WTC11 (cell line): ENCODE results near the gene COPZ2. TPM values are rescaled to one million over a fixed set of nuclear protein-coding genes. Genes with fewer than 3 reads are reported as not detected.
"Not testable (repeated sequence)": the region's sequence is repeated elsewhere in the genome, so short reads cannot be mapped to it uniquely, and the experiment has no call there.

ENCODE experiments used
- ATAC-seq: fragments of 200-7000 bp; cut with Tn5 transposase; 2 replicates; pipeline ENCODE4 v1.10.0; 2021; ENCODE audit warnings: mild to moderate bottlenecking, moderate library complexity
- CTCF ChIA-PET: fragments of 300-600 bp; sonication (Branson Sonifier 250); formaldehyde crosslinking; loops from one replicate; lab custom pipeline; 2021; ENCODE audit warnings: antibody characterized with exemption; lab: Charles Lee
- POLR2A ChIA-PET: fragments of 350-600 bp; sonication (Branson Sonifier 250); formaldehyde crosslinking; loops from one replicate; lab custom pipeline; 2021; ENCODE audit warnings: antibody characterized with exemption; lab: Charles Lee
- DNase-seq: peaks from one replicate; pipeline ENCODE4 v3.0.0; 2021; ENCODE audit warnings: low spot score
- H3K27ac Mint-ChIP-seq: 2 replicates; pipeline ENCODE4 v1.8.0; 2021; ENCODE audit warnings: mixed read lengths
- H3K27me3 Mint-ChIP-seq: 2 replicates; pipeline ENCODE4 v1.8.0; 2021; ENCODE audit warnings: low read depth, mild to moderate bottlenecking, moderate library complexity, mixed read lengths
- H3K36me3 Mint-ChIP-seq: 2 replicates; pipeline ENCODE4 v1.8.0; 2021; ENCODE audit warnings: mixed read lengths
- H3K4me1 Mint-ChIP-seq: 2 replicates; pipeline ENCODE4 v1.8.0; 2022; ENCODE audit warnings: mixed read lengths
- H3K4me3 Mint-ChIP-seq: 2 replicates; pipeline ENCODE4 v1.8.0; 2021; ENCODE audit warnings: mild to moderate bottlenecking, moderate library complexity, mixed read lengths
- H3K9me3 Mint-ChIP-seq: 2 replicates; pipeline ENCODE4 v1.8.0; 2021; ENCODE audit warnings: mixed read lengths
- ATF1 ChIP-seq: sonication (generic); formaldehyde crosslinking; IDR thresholded peaks from 2 replicates; pipeline ENCODE4 v1.8.1; 2023; ENCODE audit warnings: mild to moderate bottlenecking, moderate library complexity, missing genetic modification reagents
- CREM ChIP-seq: sonication (generic); formaldehyde crosslinking; IDR thresholded peaks from 2 replicates; pipeline ENCODE4 v1.8.1; 2022; ENCODE audit warnings: mild to moderate bottlenecking, missing genetic modification reagents, moderate library complexity
- GRHL2 ChIP-seq: fragments of 250-450 bp; sonication (Bioruptor Pico); IDR thresholded peaks from 2 replicates; pipeline ENCODE4 v1.8.0; 2022; ENCODE audit warnings: mild to moderate bottlenecking, moderate library complexity; ENCODE audit not compliant: insufficient replicate concordance, severe bottlenecking
- JUN ChIP-seq: sonication (generic); formaldehyde crosslinking; IDR thresholded peaks from 2 replicates; pipeline ENCODE4 v1.8.0; 2023; ENCODE audit warnings: mild to moderate bottlenecking, missing genetic modification reagents
- MYBL2 ChIP-seq: sonication (generic); formaldehyde crosslinking; IDR thresholded peaks from 2 replicates; pipeline ENCODE4 v1.8.1; 2023; ENCODE audit warnings: mild to moderate bottlenecking, moderate library complexity, missing genetic modification reagents
- NFATC4 ChIP-seq: fragments of 250-450 bp; sonication (Bioruptor Pico); IDR thresholded peaks from 2 replicates; pipeline ENCODE4 v1.9.0; 2021; ENCODE audit warnings: mild to moderate bottlenecking
- NFE2L1 ChIP-seq: sonication (generic); formaldehyde crosslinking; IDR thresholded peaks from 2 replicates; pipeline ENCODE4 v1.8.1; 2023; ENCODE audit warnings: missing genetic modification reagents
- NR1H2 ChIP-seq: sonication (generic); formaldehyde crosslinking; IDR thresholded peaks from 2 replicates; pipeline ENCODE4 v1.9.0; 2021; ENCODE audit warnings: mild to moderate bottlenecking, moderate library complexity, missing genetic modification reagents
- NR3C1 ChIP-seq: sonication (generic); formaldehyde crosslinking; conservative IDR thresholded peaks from 2 replicates; pipeline ENCODE4 v1.8.1; 2023; ENCODE audit warnings: low read depth, mild to moderate bottlenecking, missing genetic modification reagents
- SP1 ChIP-seq: sonication (generic); formaldehyde crosslinking; conservative IDR thresholded peaks from 2 replicates; pipeline ENCODE4 v1.8.1; 2022; ENCODE audit warnings: missing genetic modification reagents
- TCF7 ChIP-seq: sonication (generic); formaldehyde crosslinking; IDR thresholded peaks from 2 replicates; pipeline ENCODE4 v1.8.0; 2022; ENCODE audit warnings: mild to moderate bottlenecking, low read depth, missing genetic modification reagents, moderate library complexity
- TEAD1 ChIP-seq: sonication (generic); formaldehyde crosslinking; IDR thresholded peaks from 2 replicates; pipeline ENCODE4 v1.8.0; 2022; ENCODE audit warnings: mild to moderate bottlenecking, missing genetic modification reagents
- TP53 ChIP-seq: sonication (generic); formaldehyde crosslinking; IDR thresholded peaks from 2 replicates; pipeline ENCODE4 v1.8.1; 2023; ENCODE audit warnings: mild to moderate bottlenecking, missing genetic modification reagents
- ZNF121 ChIP-seq: sonication (generic); formaldehyde crosslinking; IDR thresholded peaks from 2 replicates; pipeline ENCODE4 v1.8.0; 2023; ENCODE audit warnings: missing genetic modification reagents
- ZNF232 ChIP-seq: sonication (generic); formaldehyde crosslinking; IDR thresholded peaks from 2 replicates; pipeline ENCODE4 v1.8.0; 2022; ENCODE audit warnings: mild to moderate bottlenecking, missing genetic modification reagents
- ZNF317 ChIP-seq: sonication (generic); formaldehyde crosslinking; IDR thresholded peaks from 2 replicates; pipeline ENCODE4 v1.8.1; 2023; ENCODE audit warnings: low read depth, mild to moderate bottlenecking, moderate library complexity, missing genetic modification reagents, borderline replicate concordance
- total RNA-seq: library from RNA; stranded (reverse); gene quantifications from 3 replicates; pipeline ENCODE4 v1.2.3, GENCODE V29; 2021
- TF ChIP-seq, protein P1 (sequence below): sonication (generic); formaldehyde crosslinking; IDR thresholded peaks from 2 replicates; pipeline ENCODE4 v1.8.1; 2022; ENCODE audit warnings: missing genetic modification reagents, borderline replicate concordance
- TF ChIP-seq, protein P2 (sequence below): sonication (generic); formaldehyde crosslinking; IDR thresholded peaks from 2 replicates; pipeline ENCODE4 v1.8.0; 2022; ENCODE audit warnings: mild to moderate bottlenecking, missing genetic modification reagents
- TF ChIP-seq, protein P3 (sequence below): sonication (generic); formaldehyde crosslinking; IDR thresholded peaks from 2 replicates; pipeline ENCODE4 v1.8.1; 2022; ENCODE audit warnings: low read depth, mild to moderate bottlenecking, moderate library complexity, missing genetic modification reagents, borderline replicate concordance
- TF ChIP-seq, protein P4 (sequence below): sonication (generic); formaldehyde crosslinking; IDR thresholded peaks from 2 replicates; pipeline ENCODE4 v1.8.1; 2023; ENCODE audit warnings: mild to moderate bottlenecking, missing genetic modification reagents
- TF ChIP-seq, protein P5 (sequence below): sonication (generic); formaldehyde crosslinking; IDR thresholded peaks from 2 replicates; pipeline ENCODE4 v1.8.1; 2023; ENCODE audit warnings: mild to moderate bottlenecking, moderate library complexity, missing genetic modification reagents

COPZ2 gene
- total RNA-seq, 1 experiment from 2014 or later: 0.44 TPM

DNA sequence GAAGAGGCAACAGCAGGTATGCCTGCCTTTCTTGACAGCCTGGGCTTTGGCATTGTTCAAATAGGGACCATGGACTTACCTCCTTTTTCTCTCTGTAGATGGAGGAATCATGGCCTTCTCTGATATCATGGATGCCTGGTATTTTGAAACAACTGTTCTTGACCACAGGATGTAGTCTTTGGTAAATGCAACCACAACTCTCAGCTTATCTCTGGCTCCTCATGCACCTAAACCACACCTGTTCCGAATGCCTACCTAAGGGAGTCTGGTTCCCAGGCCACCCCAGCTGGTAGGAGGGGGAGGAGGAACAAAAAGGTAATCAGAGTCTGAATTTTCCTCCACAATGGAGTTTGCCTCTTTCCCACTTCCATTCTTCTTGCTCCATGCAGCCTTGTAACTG lies 47.9 kb downstream of the COPZ2 start:
- no peak for ATAC-seq
- H3K9me3 Mint-ChIP-seq: no peaks in the 10 kb centered on the region
- no peak overlapping the region for H3K27ac Mint-ChIP-seq
- no peaks in the 10 kb centered on the region for H3K36me3 Mint-ChIP-seq
- no peak overlapping the region for H3K4me3 Mint-ChIP-seq
- no peak for TF ChIP-seq NR3C1
- no peak for TF ChIP-seq CREM (CRISPR knock-in tag)
- TF ChIP-seq, protein P1, sequence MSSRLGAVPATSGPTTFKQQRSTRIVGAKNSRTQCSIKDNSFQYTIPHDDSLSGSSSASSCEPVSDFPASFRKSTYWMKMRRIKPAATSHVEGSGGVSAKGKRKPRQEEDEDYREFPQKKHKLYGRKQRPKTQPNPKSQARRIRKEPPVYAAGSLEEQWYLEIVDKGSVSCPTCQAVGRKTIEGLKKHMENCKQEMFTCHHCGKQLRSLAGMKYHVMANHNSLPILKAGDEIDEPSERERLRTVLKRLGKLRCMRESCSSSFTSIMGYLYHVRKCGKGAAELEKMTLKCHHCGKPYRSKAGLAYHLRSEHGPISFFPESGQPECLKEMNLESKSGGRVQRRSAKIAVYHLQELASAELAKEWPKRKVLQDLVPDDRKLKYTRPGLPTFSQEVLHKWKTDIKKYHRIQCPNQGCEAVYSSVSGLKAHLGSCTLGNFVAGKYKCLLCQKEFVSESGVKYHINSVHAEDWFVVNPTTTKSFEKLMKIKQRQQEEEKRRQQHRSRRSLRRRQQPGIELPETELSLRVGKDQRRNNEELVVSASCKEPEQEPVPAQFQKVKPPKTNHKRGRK (CRISPR knock-in tag): no peak
- no peak for TF ChIP-seq NR1H2
- TF ChIP-seq ZNF121: no peak
- TF ChIP-seq ZNF317 (CRISPR knock-in tag): no peak
- TF ChIP-seq TP53 (CRISPR knock-in tag): no peak
- ChIA-PET CTCF (interaction anchor here (0.6 to 2.2 kb wide), 6 partner anchors 11 to 168 kb away, joined by 3 to 7 read pairs (median 6); partner anchors contain the start of gene CDK5RAP3), POLR2A (no interaction called here)
- peaks cover 50% of the 10 kb centered on the region for H3K4me1 Mint-ChIP-seq
- no peak for DNase-seq
- H3K27me3 Mint-ChIP-seq: no peaks in the 10 kb centered on the region

DNA sequence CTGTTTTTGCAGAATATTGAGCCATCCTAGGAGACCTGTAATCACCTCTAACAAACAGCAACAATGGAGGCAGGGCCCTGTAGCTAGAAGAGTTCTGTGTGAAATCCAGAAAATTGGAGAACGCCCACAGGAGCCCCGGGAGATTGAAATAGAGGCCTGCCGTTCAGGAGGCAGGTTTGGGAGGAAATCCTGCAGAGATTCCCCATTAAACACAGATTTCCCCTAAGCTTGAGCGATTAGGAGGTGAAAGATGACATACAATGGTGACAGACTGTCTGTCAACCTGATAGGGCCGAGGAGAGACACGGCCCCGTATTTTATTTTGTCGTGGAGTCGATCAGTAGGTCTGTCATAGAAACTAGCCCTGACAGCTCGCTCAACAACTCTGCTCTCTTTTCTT lies 48.4 kb downstream of the COPZ2 start:
- Mint-ChIP-seq H3K27ac (no peak overlapping the region), H3K36me3 (no peaks in the 10 kb centered on the region), H3K4me1 (peaks cover 45% of the 10 kb centered on the region), H3K4me3 (no peak overlapping the region), H3K27me3 (no peaks in the 10 kb centered on the region), H3K9me3 (no peaks in the 10 kb centered on the region)
- DNase-seq: no peak
- POLR2A ChIA-PET: no interaction called here
- TF ChIP-seq, protein P2, sequence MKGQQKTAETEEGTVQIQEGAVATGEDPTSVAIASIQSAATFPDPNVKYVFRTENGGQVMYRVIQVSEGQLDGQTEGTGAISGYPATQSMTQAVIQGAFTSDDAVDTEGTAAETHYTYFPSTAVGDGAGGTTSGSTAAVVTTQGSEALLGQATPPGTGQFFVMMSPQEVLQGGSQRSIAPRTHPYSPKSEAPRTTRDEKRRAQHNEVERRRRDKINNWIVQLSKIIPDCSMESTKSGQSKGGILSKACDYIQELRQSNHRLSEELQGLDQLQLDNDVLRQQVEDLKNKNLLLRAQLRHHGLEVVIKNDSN (CRISPR knock-in tag): no peak
- TF ChIP-seq ZNF232 (CRISPR knock-in tag) (no peak), TCF7 (no peak), TP53 (CRISPR knock-in tag) (no peak)
- CTCF ChIA-PET: interaction anchor here (1.1 to 2.2 kb wide), 5 partner anchors 11 to 42 kb away, joined by 3 to 7 read pairs (median 6); partner anchors contain the start of gene CDK5RAP3
- ATAC-seq: no peak

DNA sequence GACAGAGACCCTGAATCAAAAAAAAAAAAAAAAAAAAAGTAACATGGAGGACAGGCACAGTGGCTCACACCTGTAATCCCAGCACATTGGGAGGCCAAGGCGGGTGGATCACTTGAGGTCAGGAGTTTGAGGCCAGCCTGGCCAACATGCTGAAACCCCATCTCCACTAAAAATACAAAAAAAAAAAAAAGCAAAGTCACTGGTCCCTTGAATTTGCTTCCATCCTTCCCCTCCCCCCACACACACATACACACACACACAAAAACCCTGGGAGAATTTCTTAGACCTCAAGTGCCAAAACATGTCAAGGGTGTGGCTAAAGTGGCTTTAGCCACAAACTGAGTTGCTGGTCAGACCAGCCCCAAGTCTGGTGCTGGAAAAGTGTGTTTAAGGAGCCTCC lies 49.2 kb downstream of the COPZ2 start:
- H3K27ac Mint-ChIP-seq, ATAC-seq, H3K9me3 Mint-ChIP-seq, DNase-seq, POLR2A ChIA-PET, H3K27me3 Mint-ChIP-seq, H3K36me3 Mint-ChIP-seq, H3K4me3 Mint-ChIP-seq: not testable (repeated sequence)
- H3K4me1 Mint-ChIP-seq: peaks cover 43% of the 10 kb centered on the region
- CTCF ChIA-PET: interaction anchor here (1.0 to 2.2 kb wide), 5 partner anchors 15 to 42 kb away, joined by 3 to 7 read pairs (median 3); partner anchors contain the start of gene CDK5RAP3

DNA sequence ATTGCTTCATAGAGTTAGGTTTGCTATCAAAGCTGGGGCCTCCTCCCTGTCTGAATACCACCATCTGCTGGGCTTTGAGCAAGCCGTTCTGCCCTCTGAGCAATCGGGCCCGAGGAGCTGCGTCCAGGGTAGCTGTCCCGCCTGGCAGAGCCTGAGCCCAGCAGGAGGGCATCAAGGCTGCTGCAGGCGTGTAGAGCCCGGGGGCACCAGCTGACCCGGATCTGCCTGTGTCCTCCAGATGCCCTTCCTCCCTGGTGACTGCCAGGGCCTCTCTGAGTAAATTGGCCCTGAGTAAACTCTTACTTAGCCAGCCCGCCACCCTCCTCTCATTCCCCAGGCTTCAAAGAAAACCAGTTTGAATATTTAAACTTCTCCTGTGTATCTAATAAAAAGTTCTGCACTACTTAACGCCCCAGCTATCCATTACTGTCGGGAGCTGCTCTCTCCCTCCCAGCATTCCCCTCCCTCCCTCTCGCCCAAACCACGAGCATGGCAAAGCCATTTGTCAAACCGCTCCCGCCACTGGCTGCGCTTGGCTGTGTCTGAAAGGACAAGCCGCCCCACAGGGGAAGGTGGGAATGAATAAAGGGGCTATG lies 50.3 kb downstream of the COPZ2 start:
- POLR2A ChIA-PET: interaction anchor here (0.9 kb wide), 1 partner anchor 8 kb away, joined by 3 read pairs; no protein-coding TSS in a partner anchor
- ATAC-seq: peak; percentile 38
- no peaks in the 10 kb centered on the region for H3K36me3 Mint-ChIP-seq
- no peaks in the 10 kb centered on the region for H3K27me3 Mint-ChIP-seq
- no peaks in the 10 kb centered on the region for H3K9me3 Mint-ChIP-seq
- H3K4me3 Mint-ChIP-seq: no peak overlapping the region
- no peak overlapping the region for H3K27ac Mint-ChIP-seq
- H3K4me1 Mint-ChIP-seq: peaks cover 42% of the 10 kb centered on the region
- peak; percentile 40 for DNase-seq
- CTCF ChIA-PET: interaction anchor here (0.7 to 2.6 kb wide), 11 partner anchors 9 to 140 kb away, joined by 3 to 20 read pairs (median 8); partner anchors contain the start of genes CDK5RAP3 and SP2
- no peak for TF ChIP-seq GRHL2 (CRISPR knock-in tag)
- no peak for TF ChIP-seq JUN (CRISPR knock-in tag)
- no peak for TF ChIP-seq NFE2L1 (CRISPR knock-in tag)
- TF ChIP-seq NR1H2: no peak
- TF ChIP-seq NFATC4 (CRISPR knock-in tag): no peak
- no peak for TF ChIP-seq MYBL2 (CRISPR knock-in tag)
- no peak for TF ChIP-seq ATF1 (CRISPR knock-in tag)
- no peak for TF ChIP-seq TEAD1 (CRISPR knock-in tag)
- no peak for TF ChIP-seq ZNF232 (CRISPR knock-in tag)
- TF ChIP-seq NR3C1: no peak
- TF ChIP-seq, protein P3, sequence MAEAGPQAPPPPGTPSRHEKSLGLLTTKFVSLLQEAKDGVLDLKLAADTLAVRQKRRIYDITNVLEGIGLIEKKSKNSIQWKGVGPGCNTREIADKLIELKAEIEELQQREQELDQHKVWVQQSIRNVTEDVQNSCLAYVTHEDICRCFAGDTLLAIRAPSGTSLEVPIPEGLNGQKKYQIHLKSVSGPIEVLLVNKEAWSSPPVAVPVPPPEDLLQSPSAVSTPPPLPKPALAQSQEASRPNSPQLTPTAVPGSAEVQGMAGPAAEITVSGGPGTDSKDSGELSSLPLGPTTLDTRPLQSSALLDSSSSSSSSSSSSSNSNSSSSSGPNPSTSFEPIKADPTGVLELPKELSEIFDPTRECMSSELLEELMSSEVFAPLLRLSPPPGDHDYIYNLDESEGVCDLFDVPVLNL (CRISPR knock-in tag): no peak
- TF ChIP-seq, protein P4, sequence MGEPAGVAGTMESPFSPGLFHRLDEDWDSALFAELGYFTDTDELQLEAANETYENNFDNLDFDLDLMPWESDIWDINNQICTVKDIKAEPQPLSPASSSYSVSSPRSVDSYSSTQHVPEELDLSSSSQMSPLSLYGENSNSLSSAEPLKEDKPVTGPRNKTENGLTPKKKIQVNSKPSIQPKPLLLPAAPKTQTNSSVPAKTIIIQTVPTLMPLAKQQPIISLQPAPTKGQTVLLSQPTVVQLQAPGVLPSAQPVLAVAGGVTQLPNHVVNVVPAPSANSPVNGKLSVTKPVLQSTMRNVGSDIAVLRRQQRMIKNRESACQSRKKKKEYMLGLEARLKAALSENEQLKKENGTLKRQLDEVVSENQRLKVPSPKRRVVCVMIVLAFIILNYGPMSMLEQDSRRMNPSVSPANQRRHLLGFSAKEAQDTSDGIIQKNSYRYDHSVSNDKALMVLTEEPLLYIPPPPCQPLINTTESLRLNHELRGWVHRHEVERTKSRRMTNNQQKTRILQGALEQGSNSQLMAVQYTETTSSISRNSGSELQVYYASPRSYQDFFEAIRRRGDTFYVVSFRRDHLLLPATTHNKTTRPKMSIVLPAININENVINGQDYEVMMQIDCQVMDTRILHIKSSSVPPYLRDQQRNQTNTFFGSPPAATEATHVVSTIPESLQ (CRISPR knock-in tag): no peak
- TF ChIP-seq, protein P5, sequence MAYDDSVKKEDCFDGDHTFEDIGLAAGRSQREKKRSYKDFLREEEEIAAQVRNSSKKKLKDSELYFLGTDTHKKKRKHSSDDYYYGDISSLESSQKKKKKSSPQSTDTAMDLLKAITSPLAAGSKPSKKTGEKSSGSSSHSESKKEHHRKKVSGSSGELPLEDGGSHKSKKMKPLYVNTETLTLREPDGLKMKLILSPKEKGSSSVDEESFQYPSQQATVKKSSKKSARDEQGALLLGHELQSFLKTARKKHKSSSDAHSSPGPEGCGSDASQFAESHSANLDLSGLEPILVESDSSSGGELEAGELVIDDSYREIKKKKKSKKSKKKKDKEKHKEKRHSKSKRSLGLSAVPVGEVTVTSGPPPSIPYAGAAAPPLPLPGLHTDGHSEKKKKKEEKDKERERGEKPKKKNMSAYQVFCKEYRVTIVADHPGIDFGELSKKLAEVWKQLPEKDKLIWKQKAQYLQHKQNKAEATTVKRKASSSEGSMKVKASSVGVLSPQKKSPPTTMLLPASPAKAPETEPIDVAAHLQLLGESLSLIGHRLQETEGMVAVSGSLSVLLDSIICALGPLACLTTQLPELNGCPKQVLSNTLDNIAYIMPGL: no peak
- no peak for TF ChIP-seq SP1 (CRISPR knock-in tag)
